Nucleus accumbens (tissue), 56 donors: ENCODE results near the gene RBMS1.
"Not testable (repeated sequence)": the region's sequence is repeated elsewhere in the genome, so short reads cannot be mapped to it uniquely, and the experiment has no call there.

Experiments used
- DNase-seq, 56 donors: peaks; one replicate each; lab custom pipeline; 2025; lab: John Stamatoyannopoulos, UW

The RBMS1 gene

DNA sequence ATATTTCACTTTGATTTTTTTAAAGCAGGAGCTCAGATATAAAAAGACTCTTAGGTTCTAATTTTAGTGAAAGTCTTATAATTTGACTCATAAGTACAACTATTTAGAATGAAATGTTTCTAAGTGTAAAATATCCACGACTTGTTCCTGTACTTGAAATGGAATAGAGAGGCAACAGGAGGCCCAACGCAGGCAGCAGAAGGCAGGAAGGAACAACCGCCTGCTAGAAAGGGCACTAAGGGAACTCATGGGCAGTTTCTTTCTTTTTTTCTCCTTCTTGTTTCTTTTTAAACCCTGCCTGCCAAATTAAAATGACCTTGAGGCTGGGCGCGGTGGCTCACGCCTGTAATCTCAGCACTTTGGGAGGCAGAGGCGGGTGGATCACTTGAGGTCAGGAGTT is 51.0 kb downstream of the RBMS1 start:
- DNase-seq, result no peak

DNA sequence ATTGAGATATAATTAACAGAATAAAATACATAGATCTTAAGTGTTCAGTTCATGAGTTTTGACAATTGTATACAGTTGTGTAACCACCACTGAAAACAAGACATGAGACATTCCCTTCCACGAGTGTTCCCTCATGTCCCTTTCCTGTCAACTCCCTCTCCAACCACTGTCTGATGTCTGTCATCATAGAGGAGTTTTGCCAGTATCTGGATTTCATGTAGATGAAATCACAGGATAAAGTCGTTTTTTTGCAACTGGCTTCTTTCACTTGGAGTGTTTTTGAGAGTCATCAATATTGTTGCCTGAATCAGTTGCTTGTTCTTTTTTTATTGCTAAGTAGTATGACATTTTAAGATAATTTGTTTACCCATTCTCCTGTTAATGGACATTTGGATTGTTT is 52.7 kb downstream of the RBMS1 start:
- DNase-seq, result no peak

DNA sequence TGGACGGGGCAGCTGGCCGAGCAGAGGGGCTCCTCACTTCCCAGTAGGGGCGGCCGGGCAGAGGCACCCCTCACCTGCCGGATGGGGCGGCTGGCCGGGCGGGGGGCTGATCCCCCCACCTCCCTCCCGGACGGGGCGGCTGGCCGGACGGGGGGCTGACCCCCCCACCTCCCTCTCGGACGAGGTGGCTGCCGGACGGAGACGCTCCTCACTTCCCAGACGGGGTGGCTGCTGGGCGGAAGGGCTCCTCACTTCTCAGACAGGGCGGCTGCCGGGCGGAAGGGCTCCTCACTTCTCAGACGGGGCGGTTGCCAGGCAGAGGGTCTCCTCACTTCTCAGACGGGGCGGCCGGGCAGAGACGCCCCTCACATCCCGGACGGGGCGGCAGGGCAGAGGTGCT is 54.6 kb downstream of the RBMS1 start:
- DNase-seq, result not testable (repeated sequence)

DNA sequence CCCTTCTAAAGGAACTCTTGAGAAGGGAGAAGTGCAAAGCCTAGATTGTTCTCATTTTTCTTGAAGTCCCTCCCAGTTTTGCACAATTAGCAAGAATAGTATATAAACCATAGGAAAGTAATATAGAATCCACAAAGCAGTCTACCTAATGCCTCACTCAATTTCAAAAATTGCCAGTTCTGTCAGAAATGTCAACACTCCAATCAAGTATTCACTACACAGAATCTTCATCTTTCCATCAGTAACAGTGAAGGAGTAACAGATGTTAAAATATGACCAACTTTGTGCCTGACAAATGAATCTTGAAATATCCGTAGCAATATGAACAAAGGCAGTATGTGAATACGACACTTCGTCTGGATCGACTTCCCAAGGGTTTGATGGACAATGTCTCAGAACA is 56.3 kb downstream of the RBMS1 start:
- no peak for DNase-seq

DNA sequence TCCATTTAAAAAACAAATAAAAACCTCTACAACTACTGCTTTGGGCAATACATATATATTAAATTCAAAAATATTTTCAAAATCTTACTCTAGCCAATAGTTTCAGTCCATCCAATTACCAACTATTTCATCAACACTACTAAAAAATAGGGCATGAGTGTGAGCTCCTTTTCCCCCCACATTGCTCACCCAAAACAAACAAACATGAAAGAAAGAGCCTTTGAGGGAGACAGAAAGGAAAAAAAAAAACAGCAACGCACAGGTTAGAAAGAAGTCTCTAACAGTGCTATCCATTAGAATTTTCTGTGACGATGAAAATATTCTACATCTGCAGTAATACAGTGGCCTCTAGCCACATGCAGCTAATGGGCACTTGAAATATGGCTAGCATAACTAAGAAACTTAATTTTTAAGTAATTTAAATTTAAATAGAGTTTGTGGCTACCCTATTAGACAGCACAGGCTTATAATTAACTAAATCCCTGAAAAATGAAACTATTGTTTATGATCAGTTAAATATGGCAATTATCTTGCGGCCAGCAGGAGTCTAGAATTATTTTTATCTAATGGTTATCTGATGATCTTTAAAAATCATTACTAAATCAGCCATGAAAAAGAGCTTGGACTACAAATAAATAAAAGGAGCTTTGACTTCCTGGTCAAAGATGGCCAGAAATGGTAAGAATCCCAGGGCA is 59.2 kb downstream of the RBMS1 start:
- DNase-seq, result no peak

DNA sequence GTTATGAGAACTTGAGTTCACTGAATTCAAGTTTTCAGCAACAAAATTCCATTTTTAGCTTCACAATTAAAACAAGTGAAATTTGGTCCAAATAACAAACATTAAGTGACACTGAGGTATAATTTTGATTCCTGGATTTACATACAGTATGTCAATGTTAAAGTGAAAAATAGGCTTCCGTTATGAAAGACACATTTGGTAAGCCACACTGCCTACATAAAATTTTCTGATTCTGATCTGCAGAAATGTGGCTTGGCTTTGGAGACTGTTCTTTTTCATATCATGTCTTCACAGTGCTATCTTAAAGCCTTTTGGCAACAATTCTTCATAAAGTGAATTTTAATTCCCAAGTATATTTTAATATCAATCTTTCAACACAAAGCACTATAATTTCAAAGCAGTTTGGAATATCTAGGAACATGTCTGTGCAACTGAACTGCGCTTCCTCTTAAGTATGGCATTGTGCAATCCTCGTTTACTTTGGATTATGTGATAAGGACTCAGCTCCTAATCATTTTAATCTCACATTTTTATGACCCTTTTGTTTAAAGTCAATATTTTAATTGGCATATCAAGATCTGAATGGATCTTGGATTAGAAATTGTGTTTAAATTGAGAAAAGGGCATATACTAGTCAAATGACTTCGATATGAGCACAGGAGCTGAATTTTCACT is 60.0 kb downstream of the RBMS1 start:
- no peak for DNase-seq

DNA sequence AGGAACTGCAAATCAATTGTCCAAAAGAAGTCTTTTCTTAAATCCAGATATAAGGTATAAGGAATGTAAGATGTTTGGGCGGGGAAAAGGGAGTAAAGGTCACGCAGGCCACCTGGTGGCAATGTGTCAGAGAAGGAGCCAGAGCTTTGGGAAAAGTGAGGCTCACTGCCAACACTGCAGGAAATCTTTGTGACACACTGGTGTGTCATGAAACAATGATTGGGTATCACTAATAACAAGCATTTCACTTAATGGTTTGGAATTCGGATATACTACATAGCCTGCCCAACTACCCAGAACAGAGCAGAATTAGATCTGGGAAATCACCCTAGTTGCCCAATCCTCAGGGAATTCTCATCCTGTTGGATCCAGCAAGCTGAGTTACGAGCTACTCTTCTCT is 61.0 kb downstream of the RBMS1 start:
- no peak for DNase-seq

DNA sequence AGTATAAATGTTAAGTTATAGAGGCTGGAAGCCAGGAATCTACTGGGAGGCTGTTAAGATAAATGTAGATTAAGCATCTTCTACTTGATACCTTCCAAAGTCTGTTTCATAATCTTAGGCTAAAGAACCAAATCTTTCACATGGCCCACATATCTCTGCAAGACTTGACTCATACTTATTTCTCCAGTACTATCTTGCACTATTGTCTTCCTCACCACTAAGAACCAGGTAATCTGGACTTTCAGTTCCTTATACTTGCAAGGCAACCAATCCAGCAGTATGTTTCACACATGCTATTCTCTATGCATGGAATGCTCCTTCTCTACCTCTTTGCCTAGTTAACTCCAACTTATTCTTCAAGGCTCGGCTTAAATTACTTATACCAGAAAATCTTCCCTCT is 62.2 kb downstream of the RBMS1 start:
- DNase-seq, result no peak

DNA sequence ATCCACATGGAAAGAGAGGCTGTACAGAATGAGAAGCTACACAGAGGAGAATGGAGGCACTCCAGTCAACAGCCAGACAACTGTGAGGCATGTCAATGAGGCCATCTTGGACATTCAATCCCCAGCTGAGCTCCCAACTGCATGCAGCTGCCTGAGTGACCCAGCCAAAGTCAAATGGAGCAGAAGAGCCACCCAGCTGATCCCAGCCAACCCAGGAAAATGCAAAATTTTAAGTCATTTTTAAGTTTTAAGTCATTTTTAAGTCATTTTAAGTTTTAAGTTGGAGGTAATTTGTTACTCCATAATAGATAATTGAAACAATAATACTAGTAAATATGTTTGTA is 63.6 kb downstream of the RBMS1 start:
- no peak for DNase-seq

DNA sequence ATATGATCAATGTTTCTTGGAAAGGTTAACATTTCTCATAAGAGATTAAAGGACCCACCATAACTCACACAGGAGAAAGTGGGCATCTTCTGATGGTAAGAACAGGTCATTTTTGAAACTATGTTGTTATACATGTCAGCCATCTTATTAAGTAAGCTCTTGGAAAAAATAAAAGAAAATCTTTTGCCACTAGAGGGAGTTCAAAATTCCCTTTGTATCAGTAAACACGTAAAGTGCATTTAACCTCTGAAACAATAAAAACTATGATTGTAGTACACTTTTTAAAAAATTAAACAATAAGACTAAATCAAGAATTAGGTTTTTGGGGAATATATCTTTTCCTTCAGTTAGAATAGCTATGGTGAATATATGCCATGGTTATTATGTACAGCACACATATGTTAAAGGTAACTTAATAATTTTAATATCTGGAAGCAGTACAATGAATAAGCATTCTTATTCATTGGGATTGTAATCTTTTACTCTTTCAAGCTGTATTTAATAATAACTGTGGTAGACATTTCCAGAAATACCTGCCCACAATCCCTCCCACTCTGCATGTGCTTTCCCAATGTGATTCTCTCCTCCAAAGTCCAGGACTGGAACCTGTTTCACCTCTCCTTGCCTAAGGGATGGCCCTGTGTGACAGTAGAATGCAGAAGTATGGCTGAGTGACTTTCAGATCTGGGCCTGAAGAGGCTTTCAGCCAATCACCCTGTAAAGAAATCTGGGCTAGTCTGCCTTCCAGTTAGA is 64.2 kb downstream of the RBMS1 start:
- no peak for DNase-seq

DNA sequence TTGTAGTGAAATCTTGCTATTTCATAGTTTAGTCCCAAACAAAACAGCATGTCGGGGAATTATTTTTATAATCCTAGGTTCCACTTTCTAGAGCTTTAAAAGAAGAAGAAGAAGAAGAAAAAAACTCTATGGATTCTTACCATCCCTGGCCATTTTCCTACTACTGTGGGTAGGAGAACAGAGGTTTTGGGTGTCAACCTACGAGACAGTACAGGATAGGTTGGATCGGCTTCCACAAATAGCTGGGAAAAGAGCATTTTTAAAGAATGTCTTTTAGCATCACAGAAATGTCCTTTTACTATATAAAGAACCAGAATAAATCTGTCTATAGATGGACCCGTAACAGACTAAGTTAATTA is 65.2 kb downstream of the RBMS1 start:
- no peak for DNase-seq

DNA sequence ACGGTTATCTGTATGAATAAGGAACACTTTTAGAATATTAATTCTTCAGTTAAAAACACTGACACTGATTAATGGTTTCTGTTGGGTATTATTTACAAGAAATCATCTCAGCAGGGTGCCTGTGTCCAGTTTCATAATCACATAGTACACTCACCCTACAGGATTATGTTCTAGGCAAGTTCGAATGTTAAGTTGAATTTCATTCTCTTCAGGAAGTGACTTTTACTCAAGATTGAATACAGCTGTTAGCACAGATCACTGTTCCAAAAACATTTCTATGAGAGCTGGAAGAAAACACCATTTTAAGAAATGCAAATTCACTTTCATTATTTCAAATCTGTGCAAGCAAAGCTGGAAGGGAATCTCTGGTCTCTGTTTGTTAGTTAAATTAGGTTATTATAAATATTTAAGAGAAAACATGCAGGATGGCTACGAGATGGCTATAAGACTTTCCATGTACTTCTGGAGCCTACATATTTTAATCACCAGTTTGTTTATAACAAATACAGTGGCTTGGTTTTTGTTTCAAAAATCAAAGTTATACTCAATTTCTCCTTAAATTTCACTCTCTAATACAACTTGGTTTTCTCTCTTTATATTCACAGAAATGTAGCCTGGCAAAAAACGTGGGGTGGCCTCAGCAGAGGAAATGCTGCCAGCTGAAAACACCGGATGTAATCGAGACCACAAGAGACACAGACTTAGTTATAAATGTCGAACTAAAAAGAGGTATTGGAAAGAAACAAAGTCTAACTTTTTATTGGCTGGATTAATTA is 65.8 kb downstream of the RBMS1 start:
- DNase-seq, result peak in 3 of 56 donors; percentile 4 to 9 (median 5)

DNA sequence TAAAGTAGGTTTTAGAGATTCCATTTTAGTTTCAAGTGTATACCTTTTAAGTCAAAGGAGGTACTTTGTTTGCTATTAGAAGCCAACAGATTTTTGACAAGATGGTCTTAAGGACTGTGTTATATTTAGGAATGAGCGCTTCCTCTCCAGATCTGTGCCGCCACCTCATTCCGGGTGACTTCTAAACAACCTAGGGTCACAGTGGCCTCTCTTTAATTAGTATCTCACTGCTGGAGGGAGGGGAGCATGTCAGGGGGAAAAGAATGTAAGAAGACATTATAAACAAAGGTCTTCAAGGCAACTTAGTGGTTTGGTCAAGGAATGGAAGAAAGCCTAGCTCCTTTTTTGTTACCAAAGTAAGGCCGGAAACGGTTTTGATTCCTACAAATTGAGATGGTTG is 67.0 kb downstream of the RBMS1 start:
- no peak for DNase-seq

DNA sequence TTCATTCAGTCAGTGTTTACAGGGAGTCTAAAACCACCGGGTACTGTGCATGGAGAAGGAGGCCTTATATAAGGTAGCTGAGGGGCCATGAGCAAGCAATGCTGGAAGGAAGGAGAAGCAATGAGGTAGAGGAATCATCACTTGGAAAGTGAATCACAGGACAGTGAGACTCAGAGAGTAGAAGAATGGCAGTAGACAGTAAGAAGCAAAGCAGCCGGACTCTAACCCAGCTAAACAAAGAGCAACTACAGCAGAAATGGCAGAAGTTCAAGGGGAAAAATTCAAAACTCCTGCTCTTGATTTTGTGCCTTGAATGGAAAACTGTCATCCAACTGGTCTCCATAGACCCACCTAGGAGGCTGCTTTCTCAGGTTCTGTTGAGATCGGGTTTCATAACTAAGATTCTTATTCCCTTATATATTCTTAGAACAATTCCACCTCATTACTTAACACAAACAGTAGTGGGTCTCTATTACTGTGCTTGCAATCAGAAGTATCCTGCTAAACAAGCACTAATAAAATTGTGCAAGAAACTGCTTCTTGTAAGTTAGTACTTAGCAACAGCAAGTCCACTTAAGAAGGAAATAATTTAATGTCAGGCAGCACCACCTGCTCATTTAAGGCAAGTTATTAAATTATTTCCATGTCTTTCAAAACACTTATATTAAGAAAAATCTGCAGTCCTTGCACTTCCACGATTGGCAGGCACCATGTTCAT is 68.0 kb downstream of the RBMS1 start:
- no peak for DNase-seq

DNA sequence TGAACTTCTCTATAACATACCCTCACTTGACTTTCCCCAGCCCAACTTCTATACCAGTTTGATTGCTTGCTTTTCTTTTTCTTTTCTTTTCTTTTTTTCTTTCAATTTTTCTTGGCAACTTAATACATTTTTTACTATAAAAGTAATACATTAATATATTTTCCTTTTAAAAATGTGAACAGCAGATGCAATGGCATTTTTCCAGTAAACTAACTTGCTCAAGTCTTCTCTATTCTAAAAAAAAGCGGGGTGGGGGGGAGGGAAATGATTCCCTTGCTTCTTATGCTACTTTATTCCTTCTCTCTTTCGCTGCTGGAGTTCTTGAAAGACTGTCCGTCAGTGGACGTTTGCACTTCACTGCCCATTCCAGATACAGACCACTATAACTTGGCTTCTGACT is 70.5 kb downstream of the RBMS1 start:
- no peak for DNase-seq

DNA sequence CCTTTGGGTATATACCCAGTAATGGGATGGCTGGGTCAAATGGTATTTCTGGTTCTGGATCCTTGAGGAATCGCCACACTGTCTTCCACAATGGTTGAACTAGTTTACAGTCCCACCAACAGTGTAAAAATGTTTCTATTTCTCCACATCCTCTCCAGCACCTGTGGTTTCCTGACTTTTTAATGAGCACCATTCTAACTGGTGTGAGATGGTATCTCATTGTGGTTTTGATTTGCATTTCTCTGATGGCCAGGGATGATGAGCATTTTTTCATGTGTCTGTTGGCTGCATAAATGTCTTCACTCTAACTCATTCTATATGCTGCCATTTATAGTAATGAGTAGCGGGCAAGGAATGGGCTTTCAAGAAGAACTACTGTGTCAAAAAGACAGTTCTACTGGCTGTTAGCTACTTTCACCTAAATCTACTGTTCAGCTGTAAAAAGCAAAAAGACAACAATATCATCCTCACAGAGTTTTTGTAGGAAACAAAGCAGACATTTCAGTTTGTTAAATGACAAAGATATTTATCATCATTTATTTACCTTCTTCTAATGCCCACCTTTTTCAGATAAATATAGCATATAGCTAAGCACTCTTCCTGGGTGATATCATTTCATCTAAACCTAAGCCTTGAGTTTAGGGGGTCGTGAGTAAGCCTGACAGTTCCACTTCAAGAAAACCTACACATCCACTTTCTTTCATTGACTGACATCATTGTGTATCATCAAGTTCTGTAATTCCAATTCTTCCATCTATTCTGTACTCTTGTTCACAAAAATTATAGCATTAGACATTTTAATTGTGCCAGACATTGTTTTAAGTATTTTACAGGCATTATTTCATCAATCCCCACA is 71.7 kb downstream of the RBMS1 start:
- DNase-seq, result not testable (repeated sequence)

DNA sequence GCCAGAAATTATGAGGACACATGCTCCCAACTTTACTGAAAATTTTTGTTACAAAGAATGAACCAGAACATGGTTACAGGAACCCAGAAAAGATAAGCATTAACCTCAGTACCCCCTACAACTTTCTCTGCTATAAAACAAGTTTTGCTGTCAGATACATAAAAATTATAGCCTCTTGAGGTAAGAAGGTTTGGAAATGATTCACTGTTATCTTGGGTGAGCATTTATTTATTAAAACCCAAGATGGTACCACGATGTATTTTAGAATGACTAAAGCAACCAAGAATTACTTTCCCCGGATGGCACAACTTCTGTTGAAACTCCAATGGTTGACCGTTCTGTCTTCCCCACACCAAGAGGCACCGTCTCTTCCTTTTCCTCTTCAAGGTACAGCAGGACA is 72.9 kb downstream of the RBMS1 start:
- no peak for DNase-seq

DNA sequence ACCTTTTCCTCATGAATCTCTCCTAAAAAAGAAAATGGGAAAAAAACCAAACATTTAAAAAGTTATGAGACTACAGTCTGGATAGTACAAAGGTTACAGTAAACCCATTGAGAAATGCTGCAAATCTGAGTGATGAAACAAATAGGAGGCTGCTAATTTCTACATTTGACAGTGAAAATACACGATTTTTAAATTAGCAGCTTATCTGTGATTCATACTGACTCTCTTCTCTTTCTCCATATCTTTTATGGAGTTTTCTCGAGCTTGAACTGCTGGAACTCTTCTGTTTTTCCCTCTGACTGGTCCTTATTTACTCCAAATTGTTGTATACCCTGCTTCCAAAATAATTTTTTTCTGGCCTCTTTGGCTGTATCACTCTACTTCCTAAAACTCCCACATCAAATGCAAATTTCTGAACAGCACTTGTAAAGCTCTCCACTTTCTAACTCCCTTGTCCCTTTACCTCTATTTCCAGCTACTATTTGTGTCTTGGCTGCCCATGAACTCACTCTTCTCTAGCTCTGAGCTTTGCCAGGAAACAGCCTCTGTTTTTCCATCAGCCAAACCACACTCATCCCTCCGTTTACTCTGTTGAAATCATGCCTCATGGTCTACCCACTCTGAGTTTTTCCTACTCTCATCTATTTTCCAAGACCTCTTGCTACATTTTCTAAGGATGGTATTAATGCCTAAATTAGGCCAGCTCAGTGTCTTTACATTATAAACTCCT is 73.7 kb downstream of the RBMS1 start:
- no peak for DNase-seq

DNA sequence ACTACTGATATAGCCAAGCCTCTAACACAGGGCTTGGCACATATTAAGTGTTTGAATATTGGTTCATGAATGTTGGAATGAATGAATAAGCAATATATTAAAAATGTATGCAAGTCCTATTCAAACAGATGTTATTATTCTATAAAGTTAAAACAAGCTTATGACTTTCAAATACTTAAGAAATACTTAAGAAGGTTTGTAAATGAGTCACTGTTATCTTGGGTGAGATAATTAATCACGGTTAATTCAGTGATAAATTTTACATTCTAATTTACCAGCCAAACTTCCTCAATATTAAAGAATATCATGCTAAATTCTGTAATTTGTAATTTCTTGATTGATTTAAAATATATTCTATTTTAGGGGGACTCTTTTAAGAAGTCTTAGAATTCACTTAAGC is 74.8 kb downstream of the RBMS1 start:
- no peak for DNase-seq
